SIG-M5 (cell line): ENCODE data around the gene ZNRF3.

Experiments
- DNase-seq: peaks from one replicate; lab custom pipeline; 2025; lab: John Stamatoyannopoulos, UW

The ZNRF3 gene

DNA sequence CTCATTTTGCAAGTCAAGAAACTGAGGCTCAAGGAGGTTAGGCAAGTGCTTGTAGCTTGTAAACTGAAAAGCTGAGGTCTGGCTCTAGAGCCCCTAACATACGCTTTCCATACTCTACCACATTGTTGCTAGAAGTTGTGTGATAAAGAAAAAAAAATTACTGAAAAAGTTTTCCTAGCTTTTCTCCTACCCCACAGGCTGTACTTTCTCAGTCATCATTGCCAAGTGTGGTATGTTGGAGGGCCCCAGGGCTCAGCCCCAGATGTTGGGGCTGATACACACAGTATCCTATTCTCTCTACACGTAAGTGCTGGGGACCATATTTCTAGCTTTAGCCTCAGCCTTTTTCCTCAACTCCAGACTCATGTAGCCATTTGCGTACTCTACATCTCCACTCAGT is 205.4 kb downstream of the ZNRF3 start:
- no peak for DNase-seq

GRCh38 chr22:29089507-29089906 is 206.1 kb downstream of the ZNRF3 start:
- no peak for DNase-seq

GRCh38 chr22:29090039-29090438 is 206.7 kb downstream of the ZNRF3 start:
- no peak for DNase-seq

GRCh38 chr22:29092243-29092642 is 208.9 kb downstream of the ZNRF3 start:
- DNase-seq: no peak

GRCh38 chr22:29093030-29093429 is 209.7 kb downstream of the ZNRF3 start:
- no peak for DNase-seq

GRCh38 chr22:29093501-29094300 is 210.3 kb downstream of the ZNRF3 start:
- DNase-seq: no peak

- DNase-seq: no peak
These were observed 212.1 kb downstream of the ZNRF3 start for GRCh38 chr22:29095459-29095858.

GRCh38 chr22:29096736-29097669 is 213.6 kb downstream of the ZNRF3 start:
- no peak for DNase-seq

GRCh38 chr22:29098296-29098695 is 214.9 kb downstream of the ZNRF3 start:
- no peak for DNase-seq

DNA sequence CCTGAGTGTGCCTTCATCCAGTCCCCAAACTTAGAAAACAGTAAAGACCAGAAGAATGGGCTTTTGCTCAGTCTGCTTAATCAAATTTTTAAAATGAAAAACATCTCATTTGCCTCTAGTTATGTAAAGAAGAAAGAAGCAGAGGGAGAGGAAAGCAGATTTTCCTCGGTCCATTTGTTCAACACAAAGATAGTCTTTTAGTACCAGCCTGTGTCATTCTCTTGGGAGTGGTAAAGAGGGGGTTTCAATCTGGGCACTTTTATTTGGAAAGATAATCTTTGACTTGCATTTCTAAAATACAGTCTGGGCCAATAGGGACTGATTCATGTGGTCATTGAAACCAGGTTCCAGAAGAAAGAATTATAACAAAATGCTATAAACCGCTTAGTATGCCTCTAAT is 218.9 kb downstream of the ZNRF3 start:
- no peak for DNase-seq

DNA sequence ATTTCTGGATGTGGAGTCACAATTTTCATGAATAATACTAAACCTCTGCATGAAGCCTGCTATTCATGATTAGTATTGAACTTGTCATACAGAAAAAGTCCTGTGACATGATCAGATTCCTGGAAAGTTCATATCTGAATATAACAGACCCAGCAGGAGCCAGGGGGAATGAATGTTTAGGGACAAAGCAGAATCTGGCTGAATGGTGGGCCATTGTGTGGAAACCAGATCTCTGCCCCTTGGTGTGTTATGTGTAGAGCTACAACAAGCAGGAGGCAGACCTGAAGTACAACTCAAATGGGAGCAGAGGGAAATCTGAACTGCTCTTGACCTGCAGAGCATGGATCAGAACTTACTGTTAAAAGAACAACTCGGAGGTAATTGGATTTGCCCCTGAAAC is 219.7 kb downstream of the ZNRF3 start:
- DNase-seq: no peak

DNA sequence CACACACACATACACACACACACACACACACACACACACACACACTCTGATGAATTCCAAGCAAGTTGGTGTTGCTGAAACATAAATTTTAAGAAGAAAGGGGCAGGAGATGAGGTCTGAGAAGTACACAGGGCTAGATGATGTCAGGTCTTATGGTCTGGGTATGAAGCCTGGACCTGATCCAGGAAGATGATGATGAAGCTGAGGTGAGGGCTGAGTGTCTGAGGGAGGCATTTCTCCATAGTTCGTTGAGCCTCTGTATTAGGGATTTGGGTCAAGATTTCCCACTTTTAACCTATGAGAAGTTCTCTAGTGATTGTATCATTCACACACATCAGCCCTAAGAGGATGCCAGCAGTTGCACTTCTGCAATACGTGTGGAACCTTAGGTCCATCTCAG is 222.1 kb downstream of the ZNRF3 start:
- no peak for DNase-seq

DNA sequence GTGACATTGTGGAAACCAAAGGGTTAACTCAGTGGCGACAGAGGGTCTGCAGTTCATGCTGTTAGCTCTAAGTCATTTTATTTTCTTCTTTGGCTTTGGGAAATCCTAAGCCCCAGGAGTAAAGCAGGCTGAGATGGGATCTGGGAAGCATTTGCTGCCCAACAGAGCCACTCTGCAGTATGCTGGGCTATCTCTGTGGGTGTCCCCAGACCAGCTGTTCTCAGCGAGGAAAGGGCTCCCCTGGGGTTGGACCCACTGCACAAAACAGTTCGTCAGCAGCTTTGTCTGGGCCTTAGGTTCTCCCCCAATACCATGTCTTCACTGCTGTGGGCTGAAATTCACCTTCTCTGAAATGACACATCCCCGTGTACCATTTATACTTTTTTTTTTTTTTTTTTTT is 223.5 kb downstream of the ZNRF3 start:
- no peak for DNase-seq
